HCT116 (cell line): ENCODE results near the gene RAB3C. TPM values are rescaled to one million over a fixed set of nuclear protein-coding genes. Genes with fewer than 3 reads are reported as not detected.

Source experiments
- ATAC-seq: fragments of 200-7000 bp; cut with Tn5 transposase; 2 replicates; pipeline ENCODE4 v1.9.1; 2020; ENCODE audit warnings: mild to moderate bottlenecking, moderate library complexity
- BruUV-seq: library from RNA; stranded (reverse); fragments of 400-500 nt; replicated peaks from 2 replicates; lab custom pipeline; 2021; lab: Mats Ljungman, UMichigan
- CTCF ChIA-PET: fragments of 300-600 bp; sonication (Branson Sonifier 250); formaldehyde crosslinking; loops from one replicate; lab custom pipeline; 2021; ENCODE audit warnings: antibody characterized with exemption; lab: Charles Lee
- POLR2A ChIA-PET: fragments of 300-600, 350-600 bp; sonication (Branson Sonifier 250); formaldehyde crosslinking; loops from one replicate; lab custom pipeline; 2021; ENCODE audit warnings: antibody characterized with exemption; lab: Charles Lee
- RAD21 ChIA-PET, 2 experiments: fragments of 300-600 bp; sonication (Branson Sonifier 250); formaldehyde crosslinking; loops; one replicate each; lab custom pipeline; 2023; ENCODE audit warnings: low total read pairs in 2 of 2; ENCODE audit not compliant: uncharacterized antibody in 2 of 2, unreplicated experiment in 2 of 2, low non-redundant PET in 1 of 2; lab: Charles Lee
- DNase-seq: peaks from one replicate; pipeline ENCODE4 v3.0.0-alpha.2; 2010; ENCODE audit warnings: low read depth, low spot score
- H2AFZ ChIP-seq: fragments of 200-600 bp; shearing (Covaris generic), sonication (generic); 2 replicates; pipeline ENCODE4 v1.6.1; 2017; ENCODE audit warnings: low read depth, mixed run types, mixed read lengths, antibody characterized with exemption, low read length; ENCODE audit not compliant: poor library complexity, severe bottlenecking
- H3K27ac ChIP-seq: 2 replicates; pipeline ENCODE4 v1.5.1; 2012; ENCODE audit warnings: low read depth, low read length
- H3K27me3 ChIP-seq: fragments of 200-600 bp; sonication (generic); 2 replicates; pipeline ENCODE4 v1.6.1; 2016; ENCODE audit warnings: mixed run types, low read length, mixed read lengths; ENCODE audit not compliant: insufficient read depth
- H3K36me3 ChIP-seq, 2 experiments: fragments of 200-500 bp in 1 of 2; fragments of 200-600 bp in 1 of 2; sonication (Bioruptor generic) in 1 of 2; sonication (generic) in 1 of 2; 2 replicates each; pipeline versions ENCODE4 v1.5.1 to v1.6.1; 2014 to 2016; ENCODE audit warnings: low read length in 2 of 2, inconsistent platforms in 1 of 2, mixed read lengths in 1 of 2, mixed run types in 1 of 2; ENCODE audit not compliant: insufficient read depth in 2 of 2, control insufficient read depth in 1 of 2
- H3K4me1 ChIP-seq, 2 experiments: fragments of 200-600 bp in 1 of 2; sonication (generic) in 1 of 2; 2 replicates each; pipeline versions ENCODE4 v1.5.1 to v1.6.1; 2012 to 2017; ENCODE audit warnings: low read length in 2 of 2, inconsistent platforms in 1 of 2, mild to moderate bottlenecking in 1 of 2, mixed read lengths in 1 of 2, mixed run types in 1 of 2, moderate library complexity in 1 of 2; ENCODE audit not compliant: insufficient read depth in 2 of 2, control insufficient read depth in 1 of 2
- H3K4me2 ChIP-seq: fragments of 200-600 bp; sonication (generic); 2 replicates; pipeline ENCODE4 v1.6.1; 2017; ENCODE audit warnings: mixed run types, low read length, mixed read lengths
- H3K4me3 ChIP-seq, 2 experiments: fragments of 200-600 bp in 1 of 2; sonication (generic) in 1 of 2; replicated peaks in 1 of 2; 2 replicates each; pipeline ENCODE4 v1.5.1; 2011 to 2016; ENCODE audit warnings: low read length in 2 of 2, control low read depth in 1 of 2, low read depth in 1 of 2, mild to moderate bottlenecking in 1 of 2, mixed read lengths in 1 of 2, mixed run types in 1 of 2
- H3K79me2 ChIP-seq: fragments of 200-600 bp; sonication (generic); 2 replicates; pipeline ENCODE4 v1.6.1; 2017; ENCODE audit warnings: mild to moderate bottlenecking, mixed run types, low read length, moderate library complexity, mixed read lengths; ENCODE audit not compliant: insufficient read depth
- H3K9ac ChIP-seq: fragments of 200-600 bp; sonication (generic); 2 replicates; pipeline ENCODE4 v1.6.1; 2016; ENCODE audit warnings: low read length, mixed read lengths
- H3K9me2 ChIP-seq: fragments of 200-600 bp; sonication (generic), shearing (Covaris generic); 2 replicates; pipeline ENCODE4 v1.6.1; 2017; ENCODE audit warnings: mixed run types, mild to moderate bottlenecking, moderate library complexity; ENCODE audit not compliant: insufficient read depth
- H3K9me3 ChIP-seq, 2 experiments: fragments of 200-500 bp in 1 of 2; fragments of 200-600 bp in 1 of 2; sonication (Bioruptor generic) in 1 of 2; sonication (generic) in 1 of 2; 2 replicates each; pipeline ENCODE4 v1.6.1; 2014 to 2017; ENCODE audit warnings: low read length in 2 of 2, mixed read lengths in 2 of 2, inconsistent platforms in 1 of 2, low read depth in 1 of 2, mild to moderate bottlenecking in 1 of 2, mixed run types in 1 of 2, moderate library complexity in 1 of 2; ENCODE audit not compliant: control insufficient read depth in 1 of 2, insufficient read depth in 1 of 2
- H4K20me1 ChIP-seq: fragments of 200-600 bp; sonication (generic), shearing (Covaris generic); 2 replicates; pipeline ENCODE4 v1.6.1; 2017; ENCODE audit warnings: mixed run types, mild to moderate bottlenecking, moderate library complexity; ENCODE audit not compliant: insufficient read depth
- CEBPB ChIP-seq: IDR thresholded peaks from 2 replicates; pipeline ENCODE4 v1.6.1; 2012; ENCODE audit warnings: low read depth
- FOSL1 ChIP-seq: IDR thresholded peaks from 2 replicates; pipeline ENCODE4 v1.6.1; 2012; ENCODE audit warnings: low read depth
- MAX ChIP-seq: IDR thresholded peaks from 2 replicates; pipeline ENCODE4 v1.6.1; 2012
- POLR2A ChIP-seq: IDR thresholded peaks from 2 replicates; pipeline ENCODE4 v1.7.0; 2011; ENCODE audit warnings: borderline replicate concordance; ENCODE audit not compliant: insufficient read depth, insufficient read length; ENCODE audit errors: extremely low read depth
- RAD21 ChIP-seq: IDR thresholded peaks from 2 replicates; pipeline ENCODE4 v1.6.1; 2012; ENCODE audit warnings: low read depth, mild to moderate bottlenecking
- SIN3A ChIP-seq: IDR thresholded peaks from 2 replicates; pipeline ENCODE4 v1.6.1; 2012; ENCODE audit warnings: low read depth
- SP1 ChIP-seq: IDR thresholded peaks from 2 replicates; pipeline ENCODE4 v1.6.1; 2012; ENCODE audit warnings: low read depth
- TCF7L2 ChIP-seq: IDR thresholded peaks from 2 replicates; pipeline ENCODE4 v1.7.0; 2011; ENCODE audit warnings: borderline replicate concordance, inconsistent platforms; ENCODE audit not compliant: insufficient read depth, insufficient read length; ENCODE audit errors: extremely low read depth
- ZBTB33 ChIP-seq: IDR thresholded peaks from 2 replicates; pipeline ENCODE4 v1.6.1; 2011; ENCODE audit warnings: mild to moderate bottlenecking, low read length, moderate library complexity; ENCODE audit not compliant: insufficient replicate concordance; ENCODE audit errors: extremely low read depth
- ZNF274 ChIP-seq: fragments of 200-500 bp; sonication (Bioruptor generic); IDR thresholded peaks from 2 replicates; pipeline ENCODE4 v1.6.1; 2014; ENCODE audit warnings: mild to moderate bottlenecking, low read depth, low read length, inconsistent platforms
- intact Hi-C: fragments of 100-400 bp; cut with micrococcal nuclease; formaldehyde crosslinking; loops from 2 replicates; pipeline ENCODE4 v1.10.0; 2022
- total RNA-seq: library from RNA; stranded (reverse); gene quantifications from one replicate; pipeline ENCODE4 v1.2.1, GENCODE V29; 2021; ENCODE audit not compliant: unreplicated experiment
- TF ChIP-seq, protein P1 (sequence below), 3 experiments: fragments of 200-600 bp in 1 of 3; sonication (generic) in 1 of 3; IDR thresholded peaks in 2 of 3; conservative IDR thresholded peaks in 1 of 3; 2 replicates each; pipeline ENCODE4 v1.5.1; 2012 to 2017; ENCODE audit warnings: low read depth in 2 of 3, low read length in 2 of 3, antibody characterized with exemption in 1 of 3, borderline replicate concordance in 1 of 3, control low read depth in 1 of 3, mild to moderate bottlenecking in 1 of 3, mixed read lengths in 1 of 3, mixed run types in 1 of 3, moderate library complexity in 1 of 3; ENCODE audit not compliant: insufficient read depth in 1 of 3

Gene RAB3C
- total RNA-seq, 1 experiment from 2014 or later: not detected

DNA sequence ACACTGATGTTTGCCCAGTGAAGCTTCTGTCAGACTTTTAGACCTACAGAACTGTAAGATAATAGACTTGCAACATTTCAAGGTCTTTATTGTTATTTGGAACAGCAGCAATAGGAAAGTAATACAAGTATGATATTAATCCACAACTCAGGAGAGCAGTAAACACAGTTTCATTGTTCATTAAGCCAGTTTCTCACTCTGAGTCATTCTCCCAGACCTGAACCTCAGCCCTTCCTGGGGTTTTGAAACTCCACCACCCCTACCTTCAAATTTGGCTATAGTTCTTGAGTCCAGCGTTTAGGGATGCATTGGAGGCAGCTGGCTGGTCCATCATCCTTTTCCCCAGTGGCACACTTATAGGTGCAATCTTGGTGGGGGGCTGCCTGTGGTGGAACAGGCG is 203.2 kb downstream of the RAB3C start (continued):
- TF ChIP-seq TCF7L2 (no peak), RAD21 (no peak), POLR2A (no peak)
- TF ChIP-seq, all 23 proteins: peak for 0

DNA sequence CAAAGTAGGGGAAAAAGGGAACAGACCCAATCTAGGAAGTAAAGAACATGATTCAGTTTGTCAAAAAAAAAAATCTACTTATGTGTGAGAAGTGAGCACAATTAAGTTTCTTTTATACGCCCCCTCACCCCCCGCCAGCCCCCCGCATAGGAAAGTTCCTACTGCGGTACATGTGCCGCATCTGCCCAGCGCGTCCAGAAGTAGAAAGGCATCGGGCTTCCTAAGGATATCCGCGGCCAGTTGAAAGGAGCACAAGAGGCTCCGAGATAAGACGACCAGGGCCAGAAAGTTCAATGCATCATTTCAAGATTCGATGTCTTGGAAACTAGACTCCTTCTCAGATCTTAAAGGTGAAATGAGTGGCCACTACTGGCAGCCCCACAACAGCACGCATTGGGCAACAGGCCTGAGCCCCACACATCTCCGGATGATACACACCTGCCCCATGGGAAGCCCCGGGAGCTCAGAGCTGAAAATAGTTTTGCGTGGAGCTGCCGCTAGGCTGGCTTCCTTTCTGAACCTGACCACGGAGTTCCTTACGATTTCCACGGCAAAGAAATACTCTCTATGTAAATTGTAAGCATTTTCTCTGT is 203.9 kb downstream of the RAB3C start:
- no TSS peak for BruUV-seq
- Histone ChIP-seq H3K9ac (no peak overlapping the region), H3K4me3 (no peak overlapping the region), H3K36me3 (no peaks in the 10 kb centered on the region), H3K27ac (no peak overlapping the region), H3K9me3 (no peaks in the 10 kb centered on the region), H3K4me2 (no peak overlapping the region), H3K27me3 (peaks cover 11% of the 10 kb centered on the region; the same call in 1 of the 2 replicates), H4K20me1 (no peaks in the 10 kb centered on the region), H3K79me2 (no peaks in the 10 kb centered on the region), H3K9me2 (no peaks in the 10 kb centered on the region), H2AFZ (no peak overlapping the region), H3K4me1 (no peaks in the 10 kb centered on the region)
- RAD21 ChIA-PET: no interaction called here
- DNase-seq (no peak), ATAC-seq (no peak)
- POLR2A ChIA-PET: no interaction called here
- CTCF ChIA-PET: no interaction called here
- intact Hi-C loops: no loop called here
- TF ChIP-seq CEBPB: no peak
- TF ChIP-seq ZNF274: no peak
- no peak for TF ChIP-seq FOSL1
- no peak for TF ChIP-seq MAX
- no peak for TF ChIP-seq SP1
- no peak for TF ChIP-seq ZBTB33
- TF ChIP-seq POLR2A: no peak
- TF ChIP-seq, protein P1, sequence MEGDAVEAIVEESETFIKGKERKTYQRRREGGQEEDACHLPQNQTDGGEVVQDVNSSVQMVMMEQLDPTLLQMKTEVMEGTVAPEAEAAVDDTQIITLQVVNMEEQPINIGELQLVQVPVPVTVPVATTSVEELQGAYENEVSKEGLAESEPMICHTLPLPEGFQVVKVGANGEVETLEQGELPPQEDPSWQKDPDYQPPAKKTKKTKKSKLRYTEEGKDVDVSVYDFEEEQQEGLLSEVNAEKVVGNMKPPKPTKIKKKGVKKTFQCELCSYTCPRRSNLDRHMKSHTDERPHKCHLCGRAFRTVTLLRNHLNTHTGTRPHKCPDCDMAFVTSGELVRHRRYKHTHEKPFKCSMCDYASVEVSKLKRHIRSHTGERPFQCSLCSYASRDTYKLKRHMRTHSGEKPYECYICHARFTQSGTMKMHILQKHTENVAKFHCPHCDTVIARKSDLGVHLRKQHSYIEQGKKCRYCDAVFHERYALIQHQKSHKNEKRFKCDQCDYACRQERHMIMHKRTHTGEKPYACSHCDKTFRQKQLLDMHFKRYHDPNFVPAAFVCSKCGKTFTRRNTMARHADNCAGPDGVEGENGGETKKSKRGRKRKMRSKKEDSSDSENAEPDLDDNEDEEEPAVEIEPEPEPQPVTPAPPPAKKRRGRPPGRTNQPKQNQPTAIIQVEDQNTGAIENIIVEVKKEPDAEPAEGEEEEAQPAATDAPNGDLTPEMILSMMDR (IDR thresholded peaks at IDR 0.05 in 2 of 3, conservative IDR thresholded peaks at IDR 0.05 in 1 of 3; ENCODE audit: borderline replicate concordance in 1 of 3, insufficient read depth in 1 of 3, low read depth in 2 of 3, low read length in 2 of 3): no peak
- TF ChIP-seq SIN3A: no peak
